SJCRH30 (cell line): ENCODE measurements around the gene MYRIP. TPM values are rescaled to one million over a fixed set of nuclear protein-coding genes. Genes with fewer than 3 reads are reported as not detected.

ENCODE experiments used
- DNase-seq, 2 experiments: peaks; one replicate each; pipeline ENCODE4 v3.0.0-alpha.2; 2015 to 2020
- H3K27ac ChIP-seq: fragments of 250-450 bp; sonication (Bioruptor Pico); 2 replicates; pipeline ENCODE4 v1.5.1; 2020; ENCODE audit warnings: mild to moderate bottlenecking, moderate library complexity
- H3K27me3 ChIP-seq: fragments of 250-450 bp; sonication (Bioruptor Pico); 2 replicates; pipeline ENCODE4 v1.5.1; 2020; ENCODE audit warnings: mild to moderate bottlenecking, moderate library complexity
- H3K36me3 ChIP-seq: fragments of 250-450 bp; sonication (Bioruptor Pico); 2 replicates; pipeline ENCODE4 v1.5.1; 2020; ENCODE audit warnings: mild to moderate bottlenecking, moderate library complexity
- H3K4me1 ChIP-seq: fragments of 250-450 bp; sonication (Bioruptor Pico); 2 replicates; pipeline ENCODE4 v1.5.1; 2020; ENCODE audit warnings: mild to moderate bottlenecking, moderate library complexity
- H3K4me3 ChIP-seq: fragments of 250-450 bp; sonication (Bioruptor Pico); 2 replicates; pipeline ENCODE4 v1.5.1; 2020; ENCODE audit warnings: mild to moderate bottlenecking, moderate library complexity
- H3K9me3 ChIP-seq: fragments of 250-450 bp; sonication (Bioruptor Pico); replicated peaks from 2 replicates; pipeline ENCODE4 v1.5.1; 2020; ENCODE audit warnings: mild to moderate bottlenecking, moderate library complexity
- total RNA-seq: library from RNA; depleted of rRNA; stranded (reverse); fragments of >200 nt; shearing (Covaris generic); gene quantifications from 2 replicates; pipeline ENCODE4 v1.2.3, GENCODE V29; 2014

MYRIP gene
- total RNA-seq, 1 experiment from 2014 or later: not detected

- H3K36me3 ChIP-seq: no peaks in the 10 kb centered on the region
Observed at GRCh38 chr3:40243056-40243455, 433.6 kb downstream of the MYRIP start.

GRCh38 chr3:40247714-40248454, 438.5 kb downstream of the MYRIP start:
- no peak overlapping the region for H3K4me3 ChIP-seq
- no peaks in the 10 kb centered on the region for H3K4me1 ChIP-seq
- no peak overlapping the region for H3K27ac ChIP-seq
- no peaks in the 10 kb centered on the region for H3K36me3 ChIP-seq
- H3K9me3 ChIP-seq: no peaks in the 10 kb centered on the region
- DNase-seq: no peak
- no peaks in the 10 kb centered on the region for H3K27me3 ChIP-seq

More at GRCh38 chr3:40243056-40243455, 433.6 kb downstream of the MYRIP start:
- Histone ChIP-seq H3K27ac (no peak overlapping the region), H3K4me3 (no peak overlapping the region), H3K9me3 (no peaks in the 10 kb centered on the region), H3K4me1 (no peaks in the 10 kb centered on the region), H3K27me3 (no peaks in the 10 kb centered on the region)
- DNase-seq: no peak

- Histone ChIP-seq H3K27me3 (no peaks in the 10 kb centered on the region), H3K9me3 (no peaks in the 10 kb centered on the region), H3K27ac (no peak overlapping the region), H3K4me3 (no peak overlapping the region), H3K4me1 (no peaks in the 10 kb centered on the region), H3K36me3 (no peaks in the 10 kb centered on the region)
- DNase-seq: no peak
Observed at GRCh38 chr3:40248591-40248990, 439.2 kb downstream of the MYRIP start.

GRCh38 chr3:40249168-40249567, 439.8 kb downstream of the MYRIP start:
- no peaks in the 10 kb centered on the region for H3K4me1 ChIP-seq
- H3K27me3 ChIP-seq: no peaks in the 10 kb centered on the region
- DNase-seq: no peak
- H3K36me3 ChIP-seq: no peaks in the 10 kb centered on the region
- H3K9me3 ChIP-seq: no peaks in the 10 kb centered on the region
- H3K27ac ChIP-seq: no peak overlapping the region
- H3K4me3 ChIP-seq: no peak overlapping the region

- Histone ChIP-seq H3K4me3 (no peak overlapping the region), H3K9me3 (no peaks in the 10 kb centered on the region), H3K4me1 (no peaks in the 10 kb centered on the region), H3K36me3 (no peaks in the 10 kb centered on the region), H3K27me3 (no peaks in the 10 kb centered on the region), H3K27ac (no peak overlapping the region)
- no peak for DNase-seq
Observed at GRCh38 chr3:40254491-40254890, 445.1 kb downstream of the MYRIP start.

- Histone ChIP-seq H3K4me1 (no peaks in the 10 kb centered on the region), H3K27me3 (no peaks in the 10 kb centered on the region), H3K36me3 (no peaks in the 10 kb centered on the region), H3K27ac (no peak overlapping the region), H3K9me3 (no peaks in the 10 kb centered on the region), H3K4me3 (no peak overlapping the region)
- no peak for DNase-seq
Observed at GRCh38 chr3:40254891-40255290, 445.5 kb downstream of the MYRIP start.

- H3K36me3 ChIP-seq: no peaks in the 10 kb centered on the region
- H3K27me3 ChIP-seq: no peaks in the 10 kb centered on the region
- no peaks in the 10 kb centered on the region for H3K4me1 ChIP-seq
- DNase-seq: no peak
- no peaks in the 10 kb centered on the region for H3K9me3 ChIP-seq
- H3K27ac ChIP-seq: no peak overlapping the region
- H3K4me3 ChIP-seq: no peak overlapping the region
Observed at GRCh38 chr3:40255532-40255931, 446.1 kb downstream of the MYRIP start.

GRCh38 chr3:40258064-40258463, 448.7 kb downstream of the MYRIP start:
- Histone ChIP-seq H3K27me3 (no peaks in the 10 kb centered on the region), H3K4me3 (no peak overlapping the region), H3K4me1 (no peaks in the 10 kb centered on the region), H3K27ac (no peak overlapping the region), H3K9me3 (no peaks in the 10 kb centered on the region), H3K36me3 (no peaks in the 10 kb centered on the region)
- no peak for DNase-seq

GRCh38 chr3:40258555-40258954, 449.1 kb downstream of the MYRIP start:
- no peaks in the 10 kb centered on the region for H3K9me3 ChIP-seq
- H3K4me1 ChIP-seq: no peaks in the 10 kb centered on the region
- H3K27me3 ChIP-seq: no peaks in the 10 kb centered on the region
- no peak overlapping the region for H3K4me3 ChIP-seq
- no peaks in the 10 kb centered on the region for H3K36me3 ChIP-seq
- no peak for DNase-seq
- no peak overlapping the region for H3K27ac ChIP-seq

- no peaks in the 10 kb centered on the region for H3K36me3 ChIP-seq
- H3K4me1 ChIP-seq: no peaks in the 10 kb centered on the region
- H3K9me3 ChIP-seq: no peaks in the 10 kb centered on the region
- no peak for DNase-seq
- H3K27ac ChIP-seq: no peak overlapping the region
- no peak overlapping the region for H3K4me3 ChIP-seq
- H3K27me3 ChIP-seq: no peaks in the 10 kb centered on the region
Observed at GRCh38 chr3:40262331-40262730, 452.9 kb downstream of the MYRIP start.

GRCh38 chr3:40264451-40264850, 455.0 kb downstream of the MYRIP start:
- Histone ChIP-seq H3K9me3 (no peaks in the 10 kb centered on the region), H3K4me1 (no peaks in the 10 kb centered on the region), H3K4me3 (no peak overlapping the region), H3K36me3 (no peaks in the 10 kb centered on the region), H3K27me3 (no peaks in the 10 kb centered on the region), H3K27ac (no peak overlapping the region)
- no peak for DNase-seq

GRCh38 chr3:40265181-40265580, 455.8 kb downstream of the MYRIP start:
- H3K9me3 ChIP-seq: no peaks in the 10 kb centered on the region
- no peak for DNase-seq
- no peak overlapping the region for H3K27ac ChIP-seq
- H3K4me3 ChIP-seq: no peak overlapping the region
- no peaks in the 10 kb centered on the region for H3K36me3 ChIP-seq
- H3K4me1 ChIP-seq: no peaks in the 10 kb centered on the region
- no peaks in the 10 kb centered on the region for H3K27me3 ChIP-seq

GRCh38 chr3:40267937-40268724, 458.7 kb downstream of the MYRIP start:
- Histone ChIP-seq H3K4me3 (no peak overlapping the region), H3K4me1 (no peaks in the 10 kb centered on the region), H3K36me3 (no peaks in the 10 kb centered on the region), H3K27ac (no peak overlapping the region), H3K9me3 (no peaks in the 10 kb centered on the region), H3K27me3 (no peaks in the 10 kb centered on the region)
- no peak for DNase-seq

- Histone ChIP-seq H3K36me3 (no peaks in the 10 kb centered on the region), H3K4me3 (no peak overlapping the region)
- DNase-seq: no peak
Observed at GRCh38 chr3:40268802-40269524, 459.6 kb downstream of the MYRIP start.

GRCh38 chr3:40278791-40279190, 469.4 kb downstream of the MYRIP start:
- H3K27me3 ChIP-seq: no peaks in the 10 kb centered on the region
- no peaks in the 10 kb centered on the region for H3K4me1 ChIP-seq
- no peaks in the 10 kb centered on the region for H3K36me3 ChIP-seq

More at GRCh38 chr3:40268802-40269524, 459.6 kb downstream of the MYRIP start:
- H3K9me3 ChIP-seq: no peaks in the 10 kb centered on the region
- no peaks in the 10 kb centered on the region for H3K4me1 ChIP-seq
- H3K27me3 ChIP-seq: no peaks in the 10 kb centered on the region
- no peak overlapping the region for H3K27ac ChIP-seq

More at GRCh38 chr3:40278791-40279190, 469.4 kb downstream of the MYRIP start:
- Histone ChIP-seq H3K9me3 (no peaks in the 10 kb centered on the region), H3K27ac (no peak overlapping the region), H3K4me3 (no peak overlapping the region)
- DNase-seq: no peak
